GM12878 (cell line): Measurements from ENCODE around the gene TMEM235. TPM values are rescaled to one million over a fixed set of nuclear protein-coding genes. Genes with fewer than 3 reads are reported as not detected.

ENCODE experiments used
- ATAC-seq: fragments of 200-7000 bp; cut with Tn5 transposase; 3 replicates; pipeline ENCODE4 v1.9.1; 2020; ENCODE audit warnings: mild to moderate bottlenecking, moderate library complexity
- BruUV-seq: library from RNA; stranded (reverse); fragments of 400-500 nt; replicated peaks from 2 replicates; lab custom pipeline; 2021; lab: Mats Ljungman, UMichigan
- CTCF ChIA-PET: fragments of 300-600 bp; sonication (Branson Sonifier 250); formaldehyde crosslinking; extraction: SDS; loops from one replicate; lab custom pipeline; 2021; ENCODE audit warnings: inconsistent platforms; lab: Yijun Ruan, JAX
- POLR2A ChIA-PET: fragments of 350-600 bp; formaldehyde crosslinking; extraction: SDS; loops from one replicate; lab custom pipeline; 2021; ENCODE audit warnings: inconsistent platforms; lab: Charles Lee
- RAD21 ChIA-PET: fragments of 300-600 bp; sonication (Branson Sonifier 250); formaldehyde crosslinking; loops from one replicate; lab custom pipeline; 2023; ENCODE audit warnings: antibody characterized with exemption; ENCODE audit not compliant: unreplicated experiment; lab: Charles Lee
- SMC1A ChIA-PET: fragments of 300-600 bp; sonication (Branson Sonifier 250); formaldehyde crosslinking; loops from one replicate; lab custom pipeline; 2023; ENCODE audit not compliant: unreplicated experiment, uncharacterized antibody; lab: Charles Lee
- DNase-seq: peaks from one replicate; pipeline ENCODE4 v3.0.0-alpha.2; 2011; ENCODE audit warnings: low read depth, low spot score
- FAIRE-seq: peaks from 3 replicates; lab custom pipeline; 2011; peaks lifted over from hg19 to GRCh38; lab: Jason Lieb, UNC
- H2AFZ ChIP-seq: 2 replicates; pipeline ENCODE4 v1.6.0; 2011; ENCODE audit warnings: low read depth, low read length, control low read depth; ENCODE audit not compliant: control insufficient read depth
- H3K27ac ChIP-seq: 2 replicates; pipeline ENCODE4 v1.5.1; 2011; ENCODE audit warnings: control low read depth; ENCODE audit not compliant: control insufficient read depth, insufficient read depth
- H3K27me3 ChIP-seq, 2 experiments: replicated peaks in 1 of 2; 2 replicates each; pipeline versions ENCODE4 v1.6.0 to v1.6.1; 2011; ENCODE audit warnings: low read length in 1 of 2; ENCODE audit not compliant: control insufficient read depth in 2 of 2, insufficient read depth in 2 of 2
- H3K36me3 ChIP-seq, 2 experiments: 2 replicates each; pipeline ENCODE4 v1.5.1; 2011; ENCODE audit warnings: low read length in 1 of 2; ENCODE audit not compliant: control insufficient read depth in 2 of 2, insufficient read depth in 2 of 2
- H3K4me1 ChIP-seq: 2 replicates; pipeline ENCODE4 v1.6.1; 2011; ENCODE audit warnings: mild to moderate bottlenecking, low read length, moderate library complexity, mixed read lengths; ENCODE audit not compliant: control insufficient read depth, insufficient read depth
- H3K4me2 ChIP-seq: 2 replicates; pipeline ENCODE4 v1.6.0; 2011; ENCODE audit warnings: control low read depth; ENCODE audit not compliant: control insufficient read depth, insufficient read depth
- H3K4me3 ChIP-seq: fragments of 200-600 bp; sonication (generic); 2 replicates; pipeline ENCODE4 v1.5.1; 2016
- H3K79me2 ChIP-seq: 2 replicates; pipeline ENCODE4 v1.6.0; 2011; ENCODE audit warnings: low read length; ENCODE audit not compliant: control insufficient read depth, insufficient read depth
- H3K9ac ChIP-seq: 2 replicates; pipeline ENCODE4 v1.8.0; 2011; ENCODE audit warnings: low read length, control low read depth, mixed read lengths; ENCODE audit not compliant: control insufficient read depth, insufficient read depth
- H3K9me3 ChIP-seq: replicated peaks from 3 replicates; pipeline ENCODE4 v1.5.1; 2011; ENCODE audit warnings: mild to moderate bottlenecking, low read length; ENCODE audit not compliant: control insufficient read depth, insufficient read depth
- H4K20me1 ChIP-seq: 2 replicates; pipeline ENCODE4 v1.6.0; 2011; ENCODE audit not compliant: control insufficient read depth, insufficient read depth
- CBFB ChIP-seq: IDR thresholded peaks from 2 replicates; pipeline ENCODE4 v1.6.1; 2016; ENCODE audit warnings: antibody characterized with exemption, low read depth
- FOS ChIP-seq: IDR thresholded peaks from 3 replicates; pipeline ENCODE4 v1.6.1; 2011; ENCODE audit warnings: borderline replicate concordance; ENCODE audit not compliant: insufficient read length; ENCODE audit errors: extremely low read depth
- NBN ChIP-seq: fragments of 450-650 bp; IDR thresholded peaks from 2 replicates; pipeline ENCODE4 v1.6.1; 2016
- SPI1 ChIP-seq: IDR thresholded peaks from 2 replicates; pipeline ENCODE4 v1.6.1; 2011; ENCODE audit warnings: low read depth, mild to moderate bottlenecking, low read length, moderate library complexity, borderline replicate concordance; ENCODE audit not compliant: insufficient read depth
- TARDBP ChIP-seq: IDR thresholded peaks from 2 replicates; pipeline ENCODE4 v1.6.1; 2016; ENCODE audit warnings: borderline replicate concordance
- WGBS: methylation state at CpG from one replicate; pipeline ENCODE4 v1.1.6; 2016; ENCODE audit warnings: low lambda C conversion rate; ENCODE audit not compliant: insufficient replicate concordance, insufficient coverage; ENCODE audit errors: missing lambda C conversion rate; 5-methylcytosine and 5-hydroxymethylcytosine counted together
- in situ Hi-C: fragments of 300-500 bp; cut with MboI; formaldehyde crosslinking; loops from 9 replicates; pipeline ENCODE4 v1.14.3; 2018; ENCODE audit warnings: mixed read lengths
- intact Hi-C: fragments of 100-400 bp; cut with micrococcal nuclease; formaldehyde crosslinking; loops from one replicate; pipeline ENCODE4 v1.14.2; 2022; ENCODE audit not compliant: unreplicated experiment
- polyA plus RNA-seq, 11 experiments: library from polyadenylated mRNA; depleted of rRNA in 4 of 11; unstranded in 6 of 11; stranded (reverse) in 5 of 11; fragments of >200 nt; fragmentation: Nextera tagmentation in 4 of 11; fragmentation: Illumina TruSeq in 1 of 11; extraction: Ambion mirVana in 4 of 11; extraction: Trizol in 1 of 11; gene quantifications; 1 replicate in 1 of 11; 2 replicates in 10 of 11; pipeline versions ENCODE4 v1.2.1 to v1.2.3, GENCODE V29; 2011 to 2016; ENCODE audit warnings: inconsistent platforms in 2 of 11, missing spikeins in 2 of 11, low read depth in 1 of 11
- total RNA-seq, 4 experiments: library from RNA; depleted of rRNA in 3 of 4; stranded (reverse); fragments of >200 nt in 3 of 4; fragmentation: Illumina TruSeq in 1 of 4; extraction: Trizol in 1 of 4; gene quantifications; 2 replicates each; pipeline versions ENCODE4 v1.2.1 to v1.2.3, GENCODE V29; 2013 to 2021

The TMEM235 gene
- total and polyA plus RNA-seq, 10 of the 15 experiments (the other 5 are each of a cell fraction or from before 2014, with no cell fraction given): not detected

DNA sequence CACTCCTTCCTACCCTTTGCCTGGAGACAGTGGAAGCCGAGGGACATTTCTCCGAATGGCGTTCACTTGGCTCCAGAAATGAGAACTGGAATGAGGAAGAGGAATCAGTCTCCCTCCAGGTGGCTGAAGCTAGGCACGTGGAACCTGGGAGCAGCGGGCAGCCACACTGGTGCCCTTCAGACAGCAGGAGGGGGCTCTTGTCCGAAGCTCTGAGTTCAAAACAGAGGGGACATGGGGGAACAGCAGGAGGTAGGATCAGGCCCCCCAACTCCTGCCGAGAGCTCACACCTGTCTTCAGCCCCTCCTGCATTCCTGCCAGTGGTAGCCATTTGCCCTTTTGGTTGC is 41.5 kb downstream of the TMEM235 start:
- no peak for DNase-seq
- intact Hi-C loops: no loop called here
- no peaks in the 10 kb centered on the region for H4K20me1 ChIP-seq
- H3K9me3 ChIP-seq: peaks cover 10% of the 10 kb centered on the region; the same call in 1 of the 3 replicates
- in situ Hi-C loops: no loop called here
- H3K36me3 ChIP-seq: no peaks in the 10 kb centered on the region
- 17% methylated on average over 7 of the region's 7 CpGs for WGBS
- H3K4me3 ChIP-seq: no peak overlapping the region
- no peaks in the 10 kb centered on the region for H3K79me2 ChIP-seq
- peak; percentile 24; the same call in 1 of the 2 replicates for TF ChIP-seq SPI1
- TF ChIP-seq FOS: no peak
- no peak for TF ChIP-seq TARDBP
- TF ChIP-seq, all 136 proteins: peak for 1
- ATAC-seq (no peak), FAIRE-seq (no peak)
- Histone ChIP-seq H3K4me2 (peak overlapping the region; percentile 15; the same call in 1 of the 2 replicates), H3K9ac (no peak overlapping the region), H2AFZ (no peak overlapping the region), H3K27me3 (peaks cover 3 to 5% of the 10 kb centered on the region in 2 experiments; a peak in 3 of 4 replicates), H3K27ac (no peak overlapping the region), H3K4me1 (peaks cover 31% of the 10 kb centered on the region)
- ChIA-PET CTCF (interaction anchor here (0.7 kb wide), 1 partner anchor 17 kb away, joined by 3 read pairs; no protein-coding TSS in a partner anchor), RAD21 (no interaction called here), SMC1A (no interaction called here), POLR2A (interaction anchor here (0.6 kb wide), 1 partner anchor 81 kb away, joined by 3 read pairs; no protein-coding TSS in a partner anchor)
- no TSS peak for BruUV-seq

DNA sequence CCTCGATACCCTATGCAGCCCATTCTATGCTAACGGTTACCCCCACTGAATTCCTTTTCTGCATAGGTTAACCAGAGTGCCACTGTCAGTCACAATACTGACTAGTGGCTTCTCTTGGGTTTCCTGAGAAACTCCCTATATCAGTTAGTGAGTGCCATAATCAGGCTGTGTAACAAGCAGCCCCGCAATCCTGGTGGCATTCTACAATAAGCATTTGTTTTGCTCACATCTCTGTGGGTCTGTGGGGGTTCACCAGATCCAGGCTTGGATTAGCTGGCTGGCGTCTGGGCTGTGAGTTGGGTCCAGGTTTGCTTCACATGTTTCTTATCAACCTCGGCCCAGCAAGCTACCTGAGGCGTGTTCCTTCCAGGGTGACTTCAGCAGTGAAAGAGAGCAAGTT is 42.4 kb downstream of the TMEM235 start:
- Histone ChIP-seq H3K36me3 (no peaks in the 10 kb centered on the region), H3K4me3 (no peak overlapping the region), H3K79me2 (no peaks in the 10 kb centered on the region), H3K4me2 (no peak overlapping the region), H3K27me3 (peaks cover 3 to 5% of the 10 kb centered on the region in 2 experiments; a peak in 3 of 4 replicates), H2AFZ (no peak overlapping the region), H3K9ac (no peak overlapping the region), H3K9me3 (peaks cover 10% of the 10 kb centered on the region; the same call in 1 of the 3 replicates), H3K27ac (no peak overlapping the region), H4K20me1 (no peaks in the 10 kb centered on the region), H3K4me1 (peaks cover 40% of the 10 kb centered on the region)
- ChIA-PET POLR2A (no interaction called here), CTCF (interaction anchor here (0.5 kb wide), 1 partner anchor 148 kb away, joined by 3 read pairs; no protein-coding TSS in a partner anchor), SMC1A (no interaction called here), RAD21 (no interaction called here)
- DNase-seq (no peak), ATAC-seq (no peak), FAIRE-seq (no peak)
- WGBS: 86% methylated on average over 6 of the region's 6 CpGs
- TF ChIP-seq NBN: no peak
- TF ChIP-seq CBFB: no peak
- BruUV-seq: no TSS peak
- intact Hi-C loops: no loop called here
- in situ Hi-C loops: no loop called here
